Astrocyte of the cerebellum (primary cell): ENCODE data around the gene USP32.

Source experiments
- DNase-seq: peaks from one replicate; pipeline ENCODE4 v3.0.0-alpha.2; 2011; ENCODE audit warnings: low read depth
- H3K4me3 ChIP-seq: 2 replicates; pipeline ENCODE4 v1.5.1; 2011; ENCODE audit warnings: mild to moderate bottlenecking, low read depth, low read length, moderate library complexity
- in situ Hi-C: cut with HindIII; loops from 2 replicates; pipeline ENCODE4 v1.10.0; 2017; ENCODE audit warnings: low sequenced_read_pairs
- TF ChIP-seq, protein P1 (sequence below): IDR thresholded peaks from 2 replicates; pipeline ENCODE4 v1.5.1; 2012; ENCODE audit warnings: low read length, low read depth, moderate library complexity, mild to moderate bottlenecking; ENCODE audit errors: missing control alignments

Gene USP32

DNA sequence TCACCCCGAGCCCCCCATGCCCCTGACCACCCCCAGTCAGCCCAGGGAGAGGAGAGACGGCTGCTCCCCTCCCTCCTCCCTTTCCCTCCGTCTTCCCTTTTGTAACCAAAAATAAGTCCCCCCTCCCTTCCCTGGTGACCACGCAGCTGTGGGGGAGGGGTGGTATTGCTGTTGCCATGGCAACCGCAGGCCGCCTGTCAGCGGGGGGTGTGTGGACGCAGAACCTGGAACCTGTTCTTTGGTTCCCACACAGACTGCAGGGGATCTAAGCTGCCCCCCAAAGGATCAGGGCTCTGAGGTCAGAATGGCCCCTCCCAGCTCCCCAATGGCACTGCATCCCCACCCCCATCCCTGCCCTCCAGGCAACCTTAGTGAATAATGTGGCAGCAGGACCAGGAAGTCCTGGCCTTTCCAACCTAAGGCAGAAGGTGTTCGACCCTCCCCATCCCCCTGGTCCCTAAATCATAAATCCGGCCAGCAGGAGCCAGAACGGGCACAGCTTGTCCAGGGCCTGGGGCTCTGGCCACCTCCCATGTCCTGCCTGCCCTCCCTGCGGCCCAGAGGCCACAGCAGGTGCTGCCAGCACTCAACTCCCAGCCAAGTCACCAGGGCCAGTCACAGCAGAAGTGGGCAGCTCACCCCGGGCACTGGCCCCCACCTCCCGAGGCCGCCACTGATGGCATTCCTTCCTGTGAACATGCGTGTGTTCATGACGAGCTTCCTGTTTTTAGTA lies 230.2 kb downstream of the USP32 start:
- DNase-seq = no peak
- in situ Hi-C loops = no loop called here
- TF ChIP-seq, protein P1, sequence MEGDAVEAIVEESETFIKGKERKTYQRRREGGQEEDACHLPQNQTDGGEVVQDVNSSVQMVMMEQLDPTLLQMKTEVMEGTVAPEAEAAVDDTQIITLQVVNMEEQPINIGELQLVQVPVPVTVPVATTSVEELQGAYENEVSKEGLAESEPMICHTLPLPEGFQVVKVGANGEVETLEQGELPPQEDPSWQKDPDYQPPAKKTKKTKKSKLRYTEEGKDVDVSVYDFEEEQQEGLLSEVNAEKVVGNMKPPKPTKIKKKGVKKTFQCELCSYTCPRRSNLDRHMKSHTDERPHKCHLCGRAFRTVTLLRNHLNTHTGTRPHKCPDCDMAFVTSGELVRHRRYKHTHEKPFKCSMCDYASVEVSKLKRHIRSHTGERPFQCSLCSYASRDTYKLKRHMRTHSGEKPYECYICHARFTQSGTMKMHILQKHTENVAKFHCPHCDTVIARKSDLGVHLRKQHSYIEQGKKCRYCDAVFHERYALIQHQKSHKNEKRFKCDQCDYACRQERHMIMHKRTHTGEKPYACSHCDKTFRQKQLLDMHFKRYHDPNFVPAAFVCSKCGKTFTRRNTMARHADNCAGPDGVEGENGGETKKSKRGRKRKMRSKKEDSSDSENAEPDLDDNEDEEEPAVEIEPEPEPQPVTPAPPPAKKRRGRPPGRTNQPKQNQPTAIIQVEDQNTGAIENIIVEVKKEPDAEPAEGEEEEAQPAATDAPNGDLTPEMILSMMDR = no peak
- no peak overlapping the region for H3K4me3 ChIP-seq

DNA sequence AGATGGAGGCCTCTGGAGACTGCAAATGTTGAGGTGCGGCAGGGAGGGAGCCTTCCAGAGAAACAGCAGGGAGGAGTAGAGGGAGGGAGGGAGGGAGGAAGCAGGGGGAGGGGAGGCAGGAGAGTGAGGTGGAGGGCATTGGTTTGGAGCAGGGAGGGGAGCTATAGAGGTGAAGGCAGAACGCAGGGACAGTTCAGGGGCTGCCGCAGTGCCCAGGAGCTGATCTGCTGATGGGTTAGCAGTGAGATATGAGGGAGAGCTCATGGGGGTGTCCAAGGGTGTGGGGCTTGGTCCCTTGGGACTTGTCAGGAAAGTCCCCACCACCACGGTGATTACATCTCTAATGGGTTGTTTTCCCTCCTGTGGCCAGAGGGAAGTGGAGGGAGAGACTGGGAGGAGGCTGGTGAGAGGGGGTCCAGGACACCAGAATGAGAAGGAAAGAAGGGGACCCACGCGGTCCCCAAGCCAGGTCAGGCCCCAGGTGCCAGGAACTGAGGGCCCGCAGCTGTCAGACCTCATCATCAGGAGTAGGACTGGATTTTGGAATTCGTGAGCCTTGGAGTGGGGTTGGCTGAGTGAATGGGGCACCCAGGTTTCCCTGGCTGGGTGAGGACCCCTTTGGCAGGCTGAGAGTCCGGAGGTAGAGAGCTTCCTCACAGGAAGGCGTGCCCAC lies 231.0 kb downstream of the USP32 start:
- TF ChIP-seq, protein P1 = no peak
- no peak for DNase-seq
- in situ Hi-C loops = no loop called here

DNA sequence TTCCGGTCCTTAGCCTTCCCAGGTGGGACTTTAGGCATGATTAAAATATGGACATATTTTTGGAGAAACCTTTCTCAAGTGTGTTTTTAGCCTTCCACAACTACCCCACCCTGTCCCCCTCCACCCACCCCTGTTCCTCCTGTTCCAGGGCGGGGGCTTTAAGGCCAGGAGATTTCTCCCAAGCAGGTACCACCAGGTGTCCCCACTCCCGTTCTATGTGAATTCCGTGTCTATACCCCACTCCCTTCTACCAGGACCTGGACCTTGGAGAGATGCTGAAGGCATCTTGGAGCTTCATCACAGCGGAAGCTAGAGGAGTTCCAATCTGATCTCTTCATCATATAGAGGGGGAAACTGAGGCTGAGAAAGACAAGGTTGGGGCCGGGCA lies 232.5 kb downstream of the USP32 start:
- TF ChIP-seq, protein P1 = no peak

More for the DNA sequence above, 231.0 kb downstream of the USP32 start:
- no peak overlapping the region for H3K4me3 ChIP-seq

DNA sequence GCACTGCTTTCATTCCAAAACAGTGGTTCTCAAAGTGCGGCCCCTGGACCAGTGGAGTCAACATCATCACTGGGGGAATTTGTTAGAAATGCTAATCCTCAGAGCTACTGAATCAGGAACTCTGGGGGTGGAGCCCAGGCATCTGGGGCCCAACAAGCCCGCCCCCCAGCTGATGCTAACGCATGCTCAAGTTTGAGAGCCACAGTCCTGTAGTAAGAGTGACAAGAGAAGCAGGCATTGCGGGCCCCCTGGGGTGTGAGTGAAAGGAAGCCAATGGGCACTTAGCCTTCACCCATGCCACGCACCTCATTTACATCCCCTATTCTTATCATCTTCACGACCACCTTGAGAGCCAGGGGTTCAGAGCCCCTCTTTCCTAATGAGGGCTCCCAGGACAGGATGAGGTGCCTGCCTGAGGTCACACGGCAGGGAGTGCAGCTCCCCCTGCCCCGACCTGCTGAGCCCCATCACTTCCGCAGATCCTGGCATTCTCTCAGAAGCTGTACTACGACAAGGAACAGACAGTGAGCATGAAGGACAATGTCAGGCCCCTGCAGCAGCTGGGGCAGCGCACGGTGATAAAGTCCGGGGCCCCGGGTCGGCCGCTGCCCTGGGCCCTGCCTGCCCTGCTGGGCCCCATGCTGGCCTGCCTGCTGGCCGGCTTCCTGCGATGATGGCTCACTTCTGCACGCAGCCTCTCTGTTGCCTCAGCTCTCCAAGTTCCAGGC lies 233.0 kb downstream of the USP32 start:
- in situ Hi-C loops = no loop called here
- TF ChIP-seq, protein P1 = no peak
- DNase-seq = no peak
- H3K4me3 ChIP-seq = no peak overlapping the region

More for the DNA sequence above, 232.5 kb downstream of the USP32 start:
- in situ Hi-C loops = no loop called here
- no peak for DNase-seq
- no peak overlapping the region for H3K4me3 ChIP-seq

DNA sequence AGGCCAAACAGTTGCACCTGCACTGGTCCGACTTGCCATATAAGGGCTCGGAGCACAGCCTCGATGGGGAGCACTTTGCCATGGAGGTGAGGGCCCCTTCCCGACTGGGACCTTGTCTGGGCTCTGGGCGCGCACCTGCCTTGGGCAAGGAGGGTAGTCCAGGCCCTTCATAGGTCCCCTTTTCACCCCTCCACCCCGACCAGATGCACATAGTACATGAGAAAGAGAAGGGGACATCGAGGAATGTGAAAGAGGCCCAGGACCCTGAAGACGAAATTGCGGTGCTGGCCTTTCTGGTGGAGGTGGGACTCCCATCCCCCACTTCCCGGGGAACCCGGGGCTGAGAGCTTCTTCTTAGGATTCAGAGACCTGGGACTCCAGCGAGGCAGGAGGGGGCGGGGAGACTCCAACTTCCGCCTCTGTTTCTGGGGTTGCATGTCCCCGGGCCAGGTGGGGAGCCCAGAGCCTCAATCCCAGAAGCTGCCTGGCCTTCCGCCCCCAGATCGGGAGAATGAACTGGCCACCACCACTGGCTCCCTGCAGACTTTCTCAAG lies 234.4 kb downstream of the USP32 start:
- in situ Hi-C loops = no loop called here
- no peak overlapping the region for H3K4me3 ChIP-seq
- DNase-seq = no peak
- TF ChIP-seq, protein P1 = no peak

DNA sequence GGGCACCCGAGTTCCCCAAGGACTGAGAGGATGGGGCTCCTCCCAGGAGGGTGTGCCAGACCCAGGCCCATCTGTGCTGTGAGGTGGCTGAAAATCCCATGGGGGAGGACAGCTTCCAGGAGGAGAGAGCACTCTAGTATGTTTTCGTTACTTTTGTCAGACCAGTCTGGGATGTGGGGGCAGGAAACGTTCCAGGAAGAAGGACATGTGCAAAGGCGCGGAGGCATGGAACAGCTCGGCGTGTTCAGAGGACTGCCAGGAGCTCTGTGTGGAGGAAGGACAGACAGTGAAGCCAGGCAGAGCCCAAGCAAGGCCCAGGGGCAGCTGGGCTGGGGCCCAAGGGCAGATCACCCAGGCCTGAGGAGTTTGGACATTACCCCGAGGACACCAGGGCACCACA lies 235.2 kb downstream of the USP32 start:
- TF ChIP-seq, protein P1 = no peak
- in situ Hi-C loops = no loop called here
- no peak overlapping the region for H3K4me3 ChIP-seq
- DNase-seq = no peak
